HUES48 (cell line): Measurements from ENCODE around the gene TMEM271.
"Not testable (repeated sequence)": the region's sequence is repeated elsewhere in the genome, so short reads cannot be mapped to it uniquely, and the experiment has no call there.

ENCODE experiments used
- H3K27ac ChIP-seq: one replicate; pipeline ENCODE4 v1.7.0; 2013; ENCODE audit warnings: low read depth, low read length, inconsistent platforms
- H3K27me3 ChIP-seq: 2 replicates; pipeline ENCODE4 v1.6.1; 2013; ENCODE audit warnings: mild to moderate bottlenecking, low read length; ENCODE audit not compliant: control insufficient read depth, insufficient read depth
- H3K36me3 ChIP-seq: 2 replicates; pipeline ENCODE4 v1.6.1; 2013; ENCODE audit warnings: low read length; ENCODE audit not compliant: control insufficient read depth, insufficient read depth
- H3K4me1 ChIP-seq: 2 replicates; pipeline ENCODE4 v1.6.1; 2013; ENCODE audit warnings: mild to moderate bottlenecking, low read length; ENCODE audit not compliant: control insufficient read depth, insufficient read depth
- H3K4me3 ChIP-seq: 2 replicates; pipeline ENCODE4 v1.5.1; 2013; ENCODE audit warnings: mild to moderate bottlenecking, low read depth, low read length
- H3K9ac ChIP-seq: 2 replicates; pipeline ENCODE4 v1.6.1; 2013; ENCODE audit warnings: mild to moderate bottlenecking, low read depth, low read length, moderate library complexity
- H3K9me3 ChIP-seq: 2 replicates; pipeline ENCODE4 v1.6.1; 2013; ENCODE audit warnings: low read length; ENCODE audit not compliant: control insufficient read depth, insufficient read depth

Gene TMEM271

GRCh38 chr4:567457-568350, 8.4 kb downstream of the TMEM271 start:
- Histone ChIP-seq H3K36me3 (no peaks in the 10 kb centered on the region), H3K4me1 (no peaks in the 10 kb centered on the region), H3K27me3 (peaks cover 15% of the 10 kb centered on the region), H3K9me3 (no peaks in the 10 kb centered on the region; the same call in 1 of the 2 replicates), H3K4me3 (no peak overlapping the region), H3K9ac (no peak overlapping the region), H3K27ac (no peak overlapping the region)

- Histone ChIP-seq H3K9me3 (peaks cover 4% of the 10 kb centered on the region), H3K4me1 (no peaks in the 10 kb centered on the region), H3K9ac (no peak overlapping the region), H3K27me3 (peaks cover 5% of the 10 kb centered on the region), H3K36me3 (no peaks in the 10 kb centered on the region), H3K27ac (no peak overlapping the region), H3K4me3 (no peak overlapping the region)
These were observed 9.4 kb downstream of the TMEM271 start for GRCh38 chr4:566508-567295.

GRCh38 chr4:566035-566434, 10.1 kb downstream of the TMEM271 start:
- no peaks in the 10 kb centered on the region for H3K36me3 ChIP-seq
- H3K4me1 ChIP-seq: no peaks in the 10 kb centered on the region
- H3K27ac ChIP-seq: no peak overlapping the region
- peaks cover 4% of the 10 kb centered on the region for H3K9me3 ChIP-seq
- no peak overlapping the region for H3K9ac ChIP-seq
- H3K4me3 ChIP-seq: no peak overlapping the region
- no peaks in the 10 kb centered on the region; the same call in 1 of the 2 replicates for H3K27me3 ChIP-seq

GRCh38 chr4:565614-566013, 10.5 kb downstream of the TMEM271 start:
- H3K36me3 ChIP-seq, H3K4me3 ChIP-seq, H3K9me3 ChIP-seq, H3K4me1 ChIP-seq, H3K27ac ChIP-seq, H3K27me3 ChIP-seq, H3K9ac ChIP-seq: not testable (repeated sequence)

DNA sequence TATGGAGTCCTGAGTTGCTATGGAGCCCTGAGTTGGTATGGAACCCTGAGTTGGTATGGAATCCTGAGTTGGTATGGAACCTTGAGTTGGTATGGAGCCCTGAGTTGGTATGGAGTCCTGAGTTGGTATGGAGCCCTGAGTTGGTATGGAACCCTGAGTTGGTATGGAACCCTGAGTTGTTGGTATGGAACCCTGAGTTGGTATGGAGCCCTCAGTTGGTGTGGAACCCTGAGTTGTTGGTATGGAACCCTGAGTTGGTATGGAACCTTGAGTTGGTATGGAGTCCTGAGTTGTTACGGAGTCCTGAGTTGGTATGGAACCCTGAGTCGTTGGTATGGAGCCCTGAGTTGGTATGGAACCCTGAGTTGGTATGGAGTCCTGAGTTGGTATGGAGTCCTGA, 13.6 kb downstream of the TMEM271 start:
- H3K9ac ChIP-seq, H3K36me3 ChIP-seq, H3K27me3 ChIP-seq, H3K27ac ChIP-seq, H3K4me3 ChIP-seq, H3K4me1 ChIP-seq, H3K9me3 ChIP-seq: not testable (repeated sequence)

- H3K4me1 ChIP-seq: no peaks in the 10 kb centered on the region
- no peaks in the 10 kb centered on the region; the same call in 1 of the 2 replicates for H3K27me3 ChIP-seq
- no peaks in the 10 kb centered on the region for H3K36me3 ChIP-seq
- no peak overlapping the region for H3K9ac ChIP-seq
- H3K27ac ChIP-seq: no peak overlapping the region
- no peak overlapping the region for H3K4me3 ChIP-seq
- H3K9me3 ChIP-seq: peaks cover 10% of the 10 kb centered on the region
These were observed 14.7 kb downstream of the TMEM271 start for GRCh38 chr4:561426-561825.

DNA sequence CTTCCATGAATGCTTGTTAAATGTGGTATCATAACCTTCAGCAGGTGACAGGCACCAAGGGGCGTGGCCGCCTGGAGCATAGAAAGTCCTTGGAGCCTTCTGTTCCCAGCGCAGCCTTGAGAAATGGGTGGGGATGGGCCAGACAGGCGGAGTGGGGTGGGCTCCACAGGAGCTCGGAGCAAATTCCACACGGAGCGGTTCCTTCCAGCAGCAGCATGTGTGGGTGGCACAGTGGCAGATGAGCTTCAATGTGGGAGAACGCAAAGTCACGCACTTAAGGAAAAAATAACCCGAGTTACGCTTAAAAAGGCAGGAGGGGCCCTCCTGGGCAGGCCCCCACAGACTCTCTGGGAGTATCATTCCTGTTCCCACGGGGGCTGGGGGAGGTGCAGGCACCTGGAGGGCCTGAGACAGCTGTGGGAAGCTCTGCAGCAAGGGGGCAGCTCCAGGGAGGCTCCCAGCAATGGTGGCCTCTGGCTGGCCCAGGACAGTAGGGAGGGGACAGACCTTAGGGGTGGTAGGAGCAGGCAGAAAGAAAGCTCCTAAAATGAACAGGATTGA, 15.3 kb downstream of the TMEM271 start:
- Histone ChIP-seq H3K4me1 (no peaks in the 10 kb centered on the region), H3K9me3 (peaks cover 11% of the 10 kb centered on the region), H3K36me3 (no peaks in the 10 kb centered on the region), H3K4me3 (no peak overlapping the region), H3K9ac (no peak overlapping the region), H3K27ac (no peak overlapping the region), H3K27me3 (no peaks in the 10 kb centered on the region; the same call in 1 of the 2 replicates)

DNA sequence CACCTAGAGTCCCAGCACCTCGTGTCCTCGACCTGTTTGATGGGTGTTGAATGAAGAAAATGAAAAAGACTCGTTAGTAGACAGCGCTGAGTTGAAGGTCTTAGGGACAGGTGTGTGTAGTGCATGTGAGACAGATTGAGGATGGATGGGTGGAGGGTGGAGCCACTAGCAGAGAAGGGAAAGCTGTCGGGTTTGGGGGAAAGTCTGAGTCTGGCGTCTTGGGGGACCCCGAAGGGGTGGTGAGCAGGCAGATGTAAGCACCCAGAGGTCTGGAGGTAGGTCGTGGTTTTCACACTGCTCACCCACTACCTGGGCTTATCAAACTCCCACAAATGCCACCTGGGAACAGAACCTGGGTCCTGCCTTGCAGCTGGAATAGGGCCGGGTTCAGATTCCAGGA, 16.0 kb downstream of the TMEM271 start:
- H3K9me3 ChIP-seq: peaks cover 11% of the 10 kb centered on the region

GRCh38 chr4:555566-556275, 20.4 kb downstream of the TMEM271 start:
- H3K4me3 ChIP-seq: no peak overlapping the region
- H3K9me3 ChIP-seq: peaks cover 24% of the 10 kb centered on the region; the same call in 1 of the 2 replicates
- H3K27ac ChIP-seq: no peak overlapping the region
- no peaks in the 10 kb centered on the region for H3K4me1 ChIP-seq
- H3K27me3 ChIP-seq: no peaks in the 10 kb centered on the region; the same call in 1 of the 2 replicates
- H3K36me3 ChIP-seq: no peaks in the 10 kb centered on the region
- H3K9ac ChIP-seq: no peak overlapping the region

More for the DNA sequence above, 16.0 kb downstream of the TMEM271 start:
- Histone ChIP-seq H3K4me1 (no peaks in the 10 kb centered on the region), H3K27ac (no peak overlapping the region), H3K4me3 (no peak overlapping the region), H3K9ac (no peak overlapping the region), H3K36me3 (no peaks in the 10 kb centered on the region), H3K27me3 (no peaks in the 10 kb centered on the region; the same call in 1 of the 2 replicates)

DNA sequence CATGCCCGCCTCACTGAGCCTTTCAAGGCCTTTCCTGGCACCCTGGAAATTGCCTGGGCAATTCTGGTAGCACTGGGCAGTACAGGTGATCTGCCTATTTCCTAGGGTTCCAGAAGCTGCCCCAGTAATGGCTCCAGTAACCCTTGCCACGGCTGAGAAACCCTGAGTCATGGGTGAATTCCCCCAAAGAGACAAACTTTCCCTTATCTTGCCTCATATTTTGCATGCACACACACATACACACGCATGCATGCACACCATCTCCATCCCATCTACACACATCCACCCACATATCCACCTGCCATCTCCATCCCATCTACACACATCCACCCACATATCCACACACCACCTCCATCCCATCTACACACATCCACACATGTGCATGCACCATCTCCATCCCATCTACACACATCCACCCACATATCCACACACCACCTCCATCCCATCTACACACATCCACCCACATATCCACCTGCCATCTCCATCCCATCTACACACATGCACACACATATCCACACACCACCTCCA, 21.2 kb downstream of the TMEM271 start:
- not testable (repeated sequence) for H3K27me3 ChIP-seq, H3K4me1 ChIP-seq, H3K27ac ChIP-seq, H3K4me3 ChIP-seq, H3K9ac ChIP-seq, H3K36me3 ChIP-seq
- H3K9me3 ChIP-seq: peaks cover 24% of the 10 kb centered on the region; the same call in 1 of the 2 replicates
